HG02885 (cell line): Measurements from ENCODE around the gene BEND5.

Source experiments
- ATAC-seq: cut with Tn5 transposase; IDR thresholded peaks from one replicate; pipeline ENCODE4 v1.9.1; 2021; ENCODE audit warnings: mild to moderate bottlenecking; ENCODE audit not compliant: unreplicated experiment, poor library complexity

Gene BEND5

GRCh38 chr1:48776393-48777218 lies at the start of gene BEND5:
TSS of gene BEND5 (minus strand) at chr1:48776891. CDS start at chr1:48776831, 60 bp downstream.
- peak; percentile 50 for ATAC-seq

GRCh38 chr1:48823168-48823567 lies 46.5 kb upstream of the BEND5 start:
- ATAC-seq, result no peak

- no peak for ATAC-seq
These were observed 43.8 kb upstream of the BEND5 start for GRCh38 chr1:48820491-48820890.

GRCh38 chr1:48817505-48818114 lies 40.9 kb upstream of the BEND5 start:
- peak; percentile 94 for ATAC-seq

- ATAC-seq, result no peak
These were observed 34.0 kb upstream of the BEND5 start for GRCh38 chr1:48810740-48811139.

- no peak for ATAC-seq
These were observed 31.8 kb upstream of the BEND5 start for GRCh38 chr1:48808496-48808895.

- no peak for ATAC-seq
These were observed 31.0 kb upstream of the BEND5 start for GRCh38 chr1:48807554-48808260.

- no peak for ATAC-seq
These were observed 26.8 kb upstream of the BEND5 start for GRCh38 chr1:48803474-48803873.

GRCh38 chr1:48794816-48795215 lies 18.1 kb upstream of the BEND5 start:
- no peak for ATAC-seq

GRCh38 chr1:48793863-48794262 lies 17.2 kb upstream of the BEND5 start:
- peak; percentile 80 for ATAC-seq

GRCh38 chr1:48792961-48793360 lies 16.3 kb upstream of the BEND5 start:
- ATAC-seq, result no peak

GRCh38 chr1:48790397-48790796 lies 13.7 kb upstream of the BEND5 start:
- ATAC-seq, result peak; percentile 61

- ATAC-seq, result peak; percentile 27
These were observed 13.2 kb upstream of the BEND5 start for GRCh38 chr1:48789903-48790302.

- peak; percentile 53 for ATAC-seq
These were observed 9.2 kb upstream of the BEND5 start for GRCh38 chr1:48785869-48786268.

- no peak for ATAC-seq
These were observed 7.6 kb upstream of the BEND5 start for GRCh38 chr1:48784301-48784700.

- no peak for ATAC-seq
These were observed 666 bp upstream of the BEND5 start for GRCh38 chr1:48777219-48777895.

GRCh38 chr1:48775831-48776392 lies 779 bp downstream of the BEND5 start:
- no peak for ATAC-seq

GRCh38 chr1:48773133-48773532 lies 3.6 kb downstream of the BEND5 start:
- no peak for ATAC-seq

- ATAC-seq, result no peak
These were observed 4.5 kb downstream of the BEND5 start for GRCh38 chr1:48772211-48772610.

GRCh38 chr1:48771561-48771960 lies 5.1 kb downstream of the BEND5 start:
- ATAC-seq, result no peak
